DOHH2 (cell line): Measurements from ENCODE around the gene DACH1.

Experiments
- H3F3A ChIP-seq: fragments of 200-600 bp; sonication (generic), shearing (Covaris generic); 2 replicates; pipeline ENCODE4 v1.6.0; 2016; ENCODE audit warnings: antibody characterized with exemption, mild to moderate bottlenecking; ENCODE audit not compliant: control insufficient read depth, insufficient read depth
- H3K27ac ChIP-seq: fragments of 200-600 bp; sonication (generic); 2 replicates; pipeline ENCODE4 v1.5.1; 2014; ENCODE audit warnings: low read depth, mild to moderate bottlenecking, low read length, moderate library complexity
- H3K27me3 ChIP-seq: fragments of 200-600 bp; sonication (generic); 2 replicates; pipeline ENCODE4 v1.6.1; 2014; ENCODE audit warnings: mild to moderate bottlenecking, low read length, mixed read lengths; ENCODE audit not compliant: control insufficient read depth
- H3K36me3 ChIP-seq: fragments of 200-600 bp; sonication (generic); 2 replicates; pipeline ENCODE4 v1.6.1; 2014; ENCODE audit warnings: mild to moderate bottlenecking, low read length, moderate library complexity, mixed read lengths; ENCODE audit not compliant: control insufficient read depth
- H3K4me1 ChIP-seq: fragments of 200-600 bp; sonication (generic); 2 replicates; pipeline ENCODE4 v1.6.1; 2014; ENCODE audit warnings: mild to moderate bottlenecking, low read length, mixed read lengths; ENCODE audit not compliant: control insufficient read depth
- H3K4me2 ChIP-seq: fragments of 200-600 bp; sonication (generic); 2 replicates; pipeline ENCODE4 v1.6.0; 2014; ENCODE audit warnings: mild to moderate bottlenecking, low read length, moderate library complexity
- H3K4me3 ChIP-seq: fragments of 200-600 bp; sonication (generic); 2 replicates; pipeline ENCODE4 v1.5.1; 2014; ENCODE audit warnings: mild to moderate bottlenecking, low read length, mixed read lengths
- H3K79me2 ChIP-seq: fragments of 200-600 bp; sonication (generic); 2 replicates; pipeline ENCODE4 v1.6.1; 2014; ENCODE audit warnings: mild to moderate bottlenecking, low read length, mixed read lengths; ENCODE audit not compliant: control insufficient read depth
- H3K9me2 ChIP-seq: fragments of 200-600 bp; sonication (generic); replicated peaks from 2 replicates; pipeline ENCODE4 v1.6.1; 2014; ENCODE audit warnings: mild to moderate bottlenecking, low read length, mixed read lengths; ENCODE audit not compliant: control insufficient read depth
- H3K9me3 ChIP-seq: fragments of 200-600 bp; sonication (generic); 2 replicates; pipeline ENCODE4 v1.6.1; 2014; ENCODE audit warnings: antibody characterized with exemption, low read length, mixed read lengths; ENCODE audit not compliant: control insufficient read depth, insufficient read depth
- H4K20me1 ChIP-seq: fragments of 200-600 bp; sonication (generic); 2 replicates; pipeline ENCODE4 v1.6.0; 2014; ENCODE audit warnings: low read depth, mild to moderate bottlenecking, antibody characterized with exemption, low read length, moderate library complexity; ENCODE audit not compliant: control insufficient read depth, insufficient read depth
- EZH2phosphoT487 ChIP-seq: fragments of 200-600 bp; sonication (generic); IDR thresholded peaks from 2 replicates; pipeline ENCODE4 v1.6.1; 2017; ENCODE audit warnings: borderline replicate concordance, mild to moderate bottlenecking, antibody characterized with exemption, low read length, moderate library complexity, mixed read lengths
- TF ChIP-seq, protein P1 (sequence below): fragments of 200-600 bp; sonication (generic); IDR thresholded peaks from one replicate; pipeline ENCODE4 v1.5.1; 2014; ENCODE audit warnings: antibody characterized with exemption, mild to moderate bottlenecking, low read depth, low read length; ENCODE audit not compliant: poor library complexity, severe bottlenecking

DACH1 gene

DNA sequence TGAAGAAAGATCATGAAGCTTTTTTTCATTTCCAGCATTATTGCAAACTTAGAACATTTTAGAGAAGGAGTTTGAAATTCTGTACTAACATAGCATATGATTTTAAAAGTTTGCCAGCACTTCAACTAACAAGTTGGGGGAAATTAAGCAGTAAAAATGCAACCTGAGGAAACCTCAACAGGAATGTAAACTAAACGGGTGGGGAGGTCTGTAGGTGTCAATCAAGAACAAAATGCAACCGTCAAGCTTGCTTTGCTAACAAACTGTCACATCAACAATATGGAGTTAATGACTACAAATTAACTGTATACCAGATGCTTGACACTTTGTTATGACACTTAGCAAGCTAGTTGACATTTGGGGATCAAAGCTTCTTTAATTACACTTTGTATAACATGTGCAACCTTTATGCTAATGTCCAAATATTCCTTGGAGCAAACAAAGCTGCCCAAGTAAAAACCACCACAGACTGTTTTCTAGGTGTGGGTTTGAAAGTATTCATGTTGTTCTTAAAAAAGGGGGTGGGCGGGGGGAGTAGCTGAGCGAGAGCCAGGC, 52.1 kb downstream of the DACH1 start:
- Histone ChIP-seq H3K27me3 (no peaks in the 10 kb centered on the region), H3K4me2 (no peak overlapping the region), H4K20me1 (no peaks in the 10 kb centered on the region), H3K36me3 (no peaks in the 10 kb centered on the region), H3K27ac (no peak overlapping the region), H3K4me1 (no peaks in the 10 kb centered on the region), H3K4me3 (no peak overlapping the region), H3K9me3 (no peaks in the 10 kb centered on the region), H3K9me2 (no peaks in the 10 kb centered on the region), H3K79me2 (no peaks in the 10 kb centered on the region), H3F3A (no peaks in the 10 kb centered on the region)
- TF ChIP-seq, protein P1, sequence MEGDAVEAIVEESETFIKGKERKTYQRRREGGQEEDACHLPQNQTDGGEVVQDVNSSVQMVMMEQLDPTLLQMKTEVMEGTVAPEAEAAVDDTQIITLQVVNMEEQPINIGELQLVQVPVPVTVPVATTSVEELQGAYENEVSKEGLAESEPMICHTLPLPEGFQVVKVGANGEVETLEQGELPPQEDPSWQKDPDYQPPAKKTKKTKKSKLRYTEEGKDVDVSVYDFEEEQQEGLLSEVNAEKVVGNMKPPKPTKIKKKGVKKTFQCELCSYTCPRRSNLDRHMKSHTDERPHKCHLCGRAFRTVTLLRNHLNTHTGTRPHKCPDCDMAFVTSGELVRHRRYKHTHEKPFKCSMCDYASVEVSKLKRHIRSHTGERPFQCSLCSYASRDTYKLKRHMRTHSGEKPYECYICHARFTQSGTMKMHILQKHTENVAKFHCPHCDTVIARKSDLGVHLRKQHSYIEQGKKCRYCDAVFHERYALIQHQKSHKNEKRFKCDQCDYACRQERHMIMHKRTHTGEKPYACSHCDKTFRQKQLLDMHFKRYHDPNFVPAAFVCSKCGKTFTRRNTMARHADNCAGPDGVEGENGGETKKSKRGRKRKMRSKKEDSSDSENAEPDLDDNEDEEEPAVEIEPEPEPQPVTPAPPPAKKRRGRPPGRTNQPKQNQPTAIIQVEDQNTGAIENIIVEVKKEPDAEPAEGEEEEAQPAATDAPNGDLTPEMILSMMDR = no peak
- TF ChIP-seq EZH2phosphoT487 = no peak

DNA sequence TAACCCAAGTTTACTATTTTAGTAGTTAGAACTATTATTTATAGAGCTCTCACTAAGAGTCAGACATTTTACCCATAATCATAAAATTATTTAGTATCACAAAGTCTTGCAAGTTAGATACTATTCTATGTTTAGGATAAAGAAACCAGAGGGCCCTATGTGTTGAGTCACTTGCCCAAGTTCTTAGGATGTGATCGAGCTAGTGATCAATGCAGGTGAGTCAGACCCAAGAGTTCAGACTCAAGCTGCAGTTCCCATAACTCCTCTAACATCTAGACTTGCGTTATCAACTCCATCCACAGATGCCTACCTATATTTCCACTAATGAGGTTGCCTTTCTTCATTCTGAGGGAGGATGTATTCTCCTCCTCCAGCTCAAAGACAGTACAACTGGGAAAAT, 53.8 kb downstream of the DACH1 start:
- no peak overlapping the region for H3K4me2 ChIP-seq
- H3K79me2 ChIP-seq = no peaks in the 10 kb centered on the region
- H4K20me1 ChIP-seq = no peaks in the 10 kb centered on the region
- no peaks in the 10 kb centered on the region for H3K27me3 ChIP-seq
- H3K36me3 ChIP-seq = no peaks in the 10 kb centered on the region
- H3K27ac ChIP-seq = no peak overlapping the region
- no peaks in the 10 kb centered on the region for H3K4me1 ChIP-seq
- no peak overlapping the region for H3K4me3 ChIP-seq
- H3F3A ChIP-seq = no peaks in the 10 kb centered on the region
- TF ChIP-seq EZH2phosphoT487 = no peak
- TF ChIP-seq, protein P1 = no peak
- H3K9me3 ChIP-seq = no peaks in the 10 kb centered on the region
- H3K9me2 ChIP-seq = no peaks in the 10 kb centered on the region

DNA sequence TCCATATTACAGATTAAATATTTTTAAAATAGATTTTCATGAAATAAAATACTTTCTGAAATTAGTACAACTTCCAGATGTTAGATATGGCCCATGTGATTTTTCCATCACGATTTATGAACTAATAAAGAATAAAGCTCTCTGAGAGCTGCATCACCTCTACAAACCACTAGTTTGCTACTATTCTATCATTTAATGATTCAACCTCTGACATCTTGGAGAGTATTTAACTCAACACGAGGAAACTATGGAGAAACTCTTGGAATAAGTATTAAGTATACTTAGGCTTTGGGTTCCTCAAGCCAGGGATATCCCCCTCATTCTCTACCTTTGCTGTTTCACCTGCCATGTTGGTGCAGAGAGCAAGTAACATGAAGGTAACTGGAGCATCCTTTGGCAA, 55.7 kb downstream of the DACH1 start:
- Histone ChIP-seq H3K27me3 (no peaks in the 10 kb centered on the region), H3K79me2 (no peaks in the 10 kb centered on the region), H3K4me3 (no peak overlapping the region), H3K9me3 (no peaks in the 10 kb centered on the region), H3K36me3 (no peaks in the 10 kb centered on the region), H3K9me2 (no peaks in the 10 kb centered on the region), H3F3A (no peaks in the 10 kb centered on the region), H3K4me1 (no peaks in the 10 kb centered on the region), H3K4me2 (no peak overlapping the region), H4K20me1 (no peaks in the 10 kb centered on the region), H3K27ac (no peak overlapping the region)
- no peak for TF ChIP-seq EZH2phosphoT487
- TF ChIP-seq, protein P1 = no peak

DNA sequence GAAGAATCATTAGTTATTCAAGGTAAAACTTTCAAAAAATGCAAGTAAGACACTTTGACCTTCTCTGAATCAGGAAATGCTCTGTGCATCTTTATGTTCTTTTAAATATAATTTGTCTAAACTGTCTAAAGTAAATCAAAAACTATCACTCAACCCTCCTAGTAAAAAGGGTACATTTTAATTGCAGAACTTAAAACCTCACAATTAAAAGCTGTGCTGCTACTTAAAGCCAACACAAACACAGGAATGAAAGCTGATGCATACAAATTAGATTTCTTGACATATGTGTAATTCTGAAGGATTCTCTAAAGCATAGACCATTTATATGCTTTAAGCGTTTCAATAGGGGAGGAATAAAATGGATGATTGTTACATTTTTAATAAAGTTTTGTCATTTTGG, 58.3 kb downstream of the DACH1 start:
- no peak for TF ChIP-seq EZH2phosphoT487
- TF ChIP-seq, protein P1 = no peak
- Histone ChIP-seq H4K20me1 (no peaks in the 10 kb centered on the region), H3K27ac (no peak overlapping the region), H3K4me3 (no peak overlapping the region), H3K9me3 (no peaks in the 10 kb centered on the region), H3K9me2 (no peaks in the 10 kb centered on the region), H3K27me3 (no peaks in the 10 kb centered on the region), H3K79me2 (no peaks in the 10 kb centered on the region), H3K36me3 (no peaks in the 10 kb centered on the region), H3F3A (no peaks in the 10 kb centered on the region), H3K4me1 (no peaks in the 10 kb centered on the region), H3K4me2 (no peak overlapping the region)
